ENCODE results near the gene PLCXD1.
"Not testable (repeated sequence)": the region's sequence is repeated elsewhere in the genome, so short reads cannot be mapped to it uniquely, and the experiment has no call there.

The PLCXD1 gene

GRCh38 chrX:348461-349117, 67.4 kb downstream of the PLCXD1 start:
- peak overlapping the region in 1 of 3 experiments; percentile 3 for H3K27ac Mint-ChIP-seq
- no peak for TF ChIP-seq CTCF (IDR thresholded peaks at IDR 0.05; ENCODE audit: unreplicated experiment in 3 of 3)
- H3K4me3 Mint-ChIP-seq = no peak overlapping the region
- peaks cover 4% of the 10 kb centered on the region for H3K27me3 Mint-ChIP-seq (ENCODE audit: low read depth)
- H3K9me3 Mint-ChIP-seq = no peaks in the 10 kb centered on the region
- peaks cover 49% of the 10 kb centered on the region for H3K36me3 Mint-ChIP-seq (ENCODE audit: low read depth)
- peaks cover 27% of the 10 kb centered on the region for H3K4me1 Mint-ChIP-seq

- Mint-ChIP-seq H3K27ac (peak overlapping the region in 2 of 3 experiments; percentile 39 to 77), H3K27me3 (ENCODE audit: low read depth) (peaks cover 4% of the 10 kb centered on the region), H3K4me1 (peaks cover 27% of the 10 kb centered on the region), H3K4me3 (no peak overlapping the region), H3K9me3 (no peaks in the 10 kb centered on the region), H3K36me3 (ENCODE audit: low read depth) (peaks cover 49% of the 10 kb centered on the region)
- no peak for TF ChIP-seq CTCF (IDR thresholded peaks at IDR 0.05; ENCODE audit: unreplicated experiment in 3 of 3)
Observed at GRCh38 chrX:349196-349595, 68.0 kb downstream of the PLCXD1 start.

GRCh38 chrX:349702-350101, 68.5 kb downstream of the PLCXD1 start:
- Mint-ChIP-seq H3K27ac (no peak overlapping the region), H3K9me3 (no peaks in the 10 kb centered on the region)

GRCh38 chrX:350148-350533, 69.0 kb downstream of the PLCXD1 start:
- no peaks in the 10 kb centered on the region for H3K9me3 Mint-ChIP-seq

More at GRCh38 chrX:349702-350101, 68.5 kb downstream of the PLCXD1 start:
- H3K27me3 Mint-ChIP-seq (ENCODE audit: low read depth) = peaks cover 4% of the 10 kb centered on the region
- TF ChIP-seq CTCF (IDR thresholded peaks at IDR 0.05; ENCODE audit: unreplicated experiment in 3 of 3) = no peak
- peaks cover 46% of the 10 kb centered on the region for H3K36me3 Mint-ChIP-seq (ENCODE audit: low read depth)
- H3K4me1 Mint-ChIP-seq = peaks cover 27% of the 10 kb centered on the region
- no peak overlapping the region for H3K4me3 Mint-ChIP-seq

GRCh38 chrX:350534-351323, 69.5 kb downstream of the PLCXD1 start:
- Mint-ChIP-seq H3K27ac (no peak overlapping the region), H3K4me3 (no peak overlapping the region), H3K4me1 (peaks cover 27% of the 10 kb centered on the region), H3K36me3 (ENCODE audit: low read depth) (peaks cover 48% of the 10 kb centered on the region), H3K9me3 (no peaks in the 10 kb centered on the region), H3K27me3 (ENCODE audit: low read depth) (peaks cover 4% of the 10 kb centered on the region)
- TF ChIP-seq CTCF (IDR thresholded peaks at IDR 0.05; ENCODE audit: unreplicated experiment in 3 of 3) = no peak

More at GRCh38 chrX:350148-350533, 69.0 kb downstream of the PLCXD1 start:
- H3K27ac Mint-ChIP-seq = no peak overlapping the region
- peaks cover 27% of the 10 kb centered on the region for H3K4me1 Mint-ChIP-seq
- TF ChIP-seq CTCF (IDR thresholded peaks at IDR 0.05; ENCODE audit: unreplicated experiment in 3 of 3) = no peak
- no peak overlapping the region for H3K4me3 Mint-ChIP-seq
- peaks cover 46% of the 10 kb centered on the region for H3K36me3 Mint-ChIP-seq (ENCODE audit: low read depth)
- H3K27me3 Mint-ChIP-seq (ENCODE audit: low read depth) = peaks cover 4% of the 10 kb centered on the region

- H3K27me3 Mint-ChIP-seq (ENCODE audit: low read depth); H3K27ac Mint-ChIP-seq; H3K9me3 Mint-ChIP-seq; H3K4me3 Mint-ChIP-seq: not testable (repeated sequence)
- Mint-ChIP-seq H3K36me3 (ENCODE audit: low read depth) (peaks cover 51% of the 10 kb centered on the region), H3K4me1 (peaks cover 27% of the 10 kb centered on the region)
Observed at GRCh38 chrX:351324-351641, 70.1 kb downstream of the PLCXD1 start.

Data from nephron (organoid).